Endothelial cell (in vitro differentiated cells): ENCODE results near the gene TMEM191B. TPM values are rescaled to one million over a fixed set of nuclear protein-coding genes. Genes with fewer than 3 reads are reported as not detected.
"Not testable (repeated sequence)": the region's sequence is repeated elsewhere in the genome, so short reads cannot be mapped to it uniquely, and the experiment has no call there.

ENCODE experiments used
- DNase-seq: peaks from one replicate; pipeline ENCODE4 v3.0.0; 2021; ENCODE audit warnings: low spot score
- H3K27ac Mint-ChIP-seq: one replicate; pipeline ENCODE4 v1.8.0; 2021; ENCODE audit warnings: mixed read lengths, inconsistent platforms; ENCODE audit not compliant: unreplicated experiment
- H3K27me3 Mint-ChIP-seq: one replicate; pipeline ENCODE4 v1.8.0; 2021; ENCODE audit warnings: mild to moderate bottlenecking, moderate library complexity, mixed read lengths, inconsistent platforms; ENCODE audit not compliant: unreplicated experiment
- H3K36me3 Mint-ChIP-seq: one replicate; pipeline ENCODE4 v1.8.0; 2021; ENCODE audit warnings: mild to moderate bottlenecking, low read depth, mixed read lengths, inconsistent platforms; ENCODE audit not compliant: unreplicated experiment
- H3K4me1 Mint-ChIP-seq: one replicate; pipeline ENCODE4 v1.8.0; 2021; ENCODE audit warnings: mild to moderate bottlenecking, mixed read lengths, inconsistent platforms; ENCODE audit not compliant: unreplicated experiment
- H3K4me3 Mint-ChIP-seq: one replicate; pipeline ENCODE4 v1.8.0; 2021; ENCODE audit warnings: mild to moderate bottlenecking, mixed read lengths, inconsistent platforms; ENCODE audit not compliant: unreplicated experiment
- H3K9me3 Mint-ChIP-seq: one replicate; pipeline ENCODE4 v1.8.0; 2021; ENCODE audit warnings: mixed read lengths, inconsistent platforms; ENCODE audit not compliant: unreplicated experiment
- total RNA-seq: library from RNA; stranded (reverse); fragmentation: NEBNext Ultra II Directional; extraction: Animal tissue kit (Norgen Biotek cat#: 25700); gene quantifications from one replicate; pipeline ENCODE4 v1.2.1, GENCODE V29; 2021; ENCODE audit not compliant: unreplicated experiment

TMEM191B gene
- total RNA-seq, 1 donor from 2014 or later: 1.3 TPM

DNA sequence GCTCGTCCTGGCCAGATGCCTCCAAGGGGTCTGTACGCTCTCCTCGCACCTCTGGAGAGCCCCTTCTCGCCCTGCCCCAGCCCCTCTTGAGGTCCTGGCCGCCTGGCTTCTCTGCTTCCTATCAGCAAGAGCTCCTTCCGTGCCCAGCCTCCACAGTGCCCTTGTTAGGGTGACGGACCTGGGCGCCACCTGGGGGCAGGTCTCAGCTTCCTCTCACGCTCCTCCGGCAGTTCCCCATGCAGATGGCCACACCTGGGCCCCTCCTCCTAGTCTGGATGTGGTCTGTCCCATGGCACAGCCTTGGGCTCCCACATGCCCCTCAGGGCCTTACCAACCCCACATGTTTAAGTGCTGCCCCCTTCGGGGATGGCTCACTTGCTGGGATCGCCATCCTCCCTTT, 6.7 kb downstream of the TMEM191B start:
- DNase-seq, H3K9me3 Mint-ChIP-seq, H3K4me1 Mint-ChIP-seq, H3K27ac Mint-ChIP-seq, H3K36me3 Mint-ChIP-seq, H3K4me3 Mint-ChIP-seq, H3K27me3 Mint-ChIP-seq: not testable (repeated sequence)

DNA sequence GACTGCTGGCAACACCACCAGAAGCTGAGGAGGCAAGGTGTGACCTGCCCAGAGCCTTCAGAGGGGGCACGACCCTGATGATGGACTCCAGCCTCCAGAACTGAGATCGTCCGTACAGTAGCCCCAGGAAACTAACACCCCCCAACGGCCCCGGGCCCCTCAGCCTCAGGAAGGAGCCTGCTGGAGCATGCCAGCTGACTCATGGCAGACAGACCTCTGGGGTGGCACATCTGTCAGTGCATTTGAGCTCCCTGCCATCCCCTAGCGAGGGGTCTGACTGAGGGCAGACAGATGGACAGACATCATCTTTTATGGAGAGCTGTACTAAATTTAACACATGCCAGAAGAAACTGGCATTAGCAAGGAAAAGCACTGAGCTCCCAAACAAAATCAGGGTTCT, 12.4 kb downstream of the TMEM191B start:
- H3K9me3 Mint-ChIP-seq, DNase-seq, H3K27me3 Mint-ChIP-seq, H3K27ac Mint-ChIP-seq, H3K4me3 Mint-ChIP-seq, H3K36me3 Mint-ChIP-seq, H3K4me1 Mint-ChIP-seq: not testable (repeated sequence)

DNA sequence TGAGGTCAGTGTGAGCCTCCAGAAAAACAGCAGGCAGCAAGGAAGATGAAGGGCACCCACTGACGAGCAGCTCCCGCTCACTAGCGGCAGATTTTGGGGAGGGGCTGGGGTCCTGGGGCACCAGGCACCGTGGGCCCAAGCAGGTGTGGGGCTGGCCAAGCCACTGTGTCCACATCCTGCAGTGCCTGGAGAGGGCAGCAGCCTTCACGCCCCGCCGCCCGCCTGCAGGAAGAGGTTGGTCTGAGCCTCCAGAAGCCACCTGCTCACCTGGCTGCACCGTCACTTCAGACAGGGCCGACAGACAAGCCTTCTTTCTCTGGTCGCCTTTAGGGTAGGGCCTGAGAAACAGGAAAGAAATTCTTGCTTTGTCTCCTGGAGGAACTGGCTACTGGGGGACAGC, 15.8 kb downstream of the TMEM191B start:
- H3K4me3 Mint-ChIP-seq, DNase-seq, H3K36me3 Mint-ChIP-seq, H3K9me3 Mint-ChIP-seq, H3K27ac Mint-ChIP-seq, H3K27me3 Mint-ChIP-seq, H3K4me1 Mint-ChIP-seq: not testable (repeated sequence)

DNA sequence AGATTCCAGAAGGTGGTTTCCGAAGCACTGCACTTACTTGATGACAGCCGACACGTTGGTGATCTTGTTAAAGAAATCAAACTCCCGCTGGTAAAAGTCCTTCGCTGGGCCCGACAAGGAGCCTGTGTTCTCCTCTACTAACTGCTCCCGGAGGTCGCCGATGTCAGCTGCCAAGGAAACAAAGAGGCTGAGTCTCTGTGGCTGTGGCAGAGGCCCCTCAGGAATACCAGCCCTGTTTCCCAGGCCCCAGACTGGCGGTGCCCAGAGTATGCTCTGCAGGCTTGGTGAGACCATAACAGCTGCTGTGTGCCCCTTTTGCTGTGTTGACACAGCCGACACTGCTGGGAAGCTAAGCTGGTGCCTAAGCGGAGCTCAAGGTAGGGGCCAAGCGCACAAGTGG, 17.0 kb downstream of the TMEM191B start:
- H3K27me3 Mint-ChIP-seq, H3K4me3 Mint-ChIP-seq, DNase-seq, H3K4me1 Mint-ChIP-seq, H3K36me3 Mint-ChIP-seq, H3K27ac Mint-ChIP-seq, H3K9me3 Mint-ChIP-seq: not testable (repeated sequence)

DNA sequence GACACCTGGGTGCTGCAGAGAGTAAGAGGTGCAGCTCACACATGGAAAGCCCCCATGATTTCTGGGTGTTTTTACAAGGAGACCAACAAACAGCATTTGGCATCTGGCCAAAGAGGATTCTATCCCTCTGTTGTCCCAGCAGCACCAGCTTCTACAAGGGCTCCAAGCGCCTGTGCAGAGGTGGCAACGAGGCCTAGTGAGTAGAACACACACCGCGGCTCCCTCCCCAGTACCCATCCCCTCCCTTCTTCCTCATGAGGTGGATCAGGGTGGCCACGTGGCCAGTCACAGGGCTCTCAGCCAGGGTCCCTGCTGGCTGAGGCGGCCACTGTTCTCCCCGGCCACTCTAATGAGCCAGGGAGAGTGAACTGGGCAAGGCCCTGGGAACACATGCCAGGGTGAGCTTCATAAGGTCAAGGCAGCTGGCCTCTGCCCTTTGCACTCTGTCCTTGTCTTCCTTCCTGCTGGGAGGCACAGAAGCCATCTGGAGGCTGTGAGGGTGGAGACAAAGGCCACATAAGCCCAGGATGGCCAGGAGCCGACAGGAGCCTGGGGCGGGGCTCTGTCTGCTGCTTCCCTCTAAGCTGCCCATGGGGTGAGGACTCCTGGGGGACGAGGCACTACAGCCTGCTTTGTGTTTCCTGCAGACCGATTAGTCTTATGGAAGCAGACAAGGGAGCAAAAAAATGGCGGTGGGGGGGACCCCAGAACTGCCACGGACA, 22.0 kb downstream of the TMEM191B start:
- H3K9me3 Mint-ChIP-seq, H3K27ac Mint-ChIP-seq, DNase-seq, H3K4me3 Mint-ChIP-seq, H3K27me3 Mint-ChIP-seq, H3K4me1 Mint-ChIP-seq, H3K36me3 Mint-ChIP-seq: not testable (repeated sequence)

DNA sequence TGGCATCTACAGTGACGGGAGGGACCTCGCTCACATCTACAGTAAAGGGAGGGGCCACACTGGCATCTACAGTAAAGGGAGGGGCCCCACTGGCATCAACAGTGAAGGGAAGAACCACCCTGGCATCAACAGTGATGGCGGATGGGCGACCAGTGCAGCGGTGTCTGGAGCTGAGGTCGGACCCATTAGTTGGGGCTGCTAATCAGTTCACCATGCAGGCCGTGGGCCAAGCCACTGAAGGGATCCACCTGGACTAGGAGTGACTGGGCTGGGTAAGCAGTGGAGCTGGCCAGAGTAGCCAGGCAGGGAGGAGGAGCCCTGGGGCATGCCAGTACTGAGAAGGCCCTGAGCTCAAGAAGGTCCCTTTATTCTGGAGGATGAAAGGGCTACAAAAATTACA, 23.4 kb downstream of the TMEM191B start:
- H3K36me3 Mint-ChIP-seq, H3K4me1 Mint-ChIP-seq, H3K27ac Mint-ChIP-seq, H3K9me3 Mint-ChIP-seq, H3K4me3 Mint-ChIP-seq, DNase-seq, H3K27me3 Mint-ChIP-seq: not testable (repeated sequence)

DNA sequence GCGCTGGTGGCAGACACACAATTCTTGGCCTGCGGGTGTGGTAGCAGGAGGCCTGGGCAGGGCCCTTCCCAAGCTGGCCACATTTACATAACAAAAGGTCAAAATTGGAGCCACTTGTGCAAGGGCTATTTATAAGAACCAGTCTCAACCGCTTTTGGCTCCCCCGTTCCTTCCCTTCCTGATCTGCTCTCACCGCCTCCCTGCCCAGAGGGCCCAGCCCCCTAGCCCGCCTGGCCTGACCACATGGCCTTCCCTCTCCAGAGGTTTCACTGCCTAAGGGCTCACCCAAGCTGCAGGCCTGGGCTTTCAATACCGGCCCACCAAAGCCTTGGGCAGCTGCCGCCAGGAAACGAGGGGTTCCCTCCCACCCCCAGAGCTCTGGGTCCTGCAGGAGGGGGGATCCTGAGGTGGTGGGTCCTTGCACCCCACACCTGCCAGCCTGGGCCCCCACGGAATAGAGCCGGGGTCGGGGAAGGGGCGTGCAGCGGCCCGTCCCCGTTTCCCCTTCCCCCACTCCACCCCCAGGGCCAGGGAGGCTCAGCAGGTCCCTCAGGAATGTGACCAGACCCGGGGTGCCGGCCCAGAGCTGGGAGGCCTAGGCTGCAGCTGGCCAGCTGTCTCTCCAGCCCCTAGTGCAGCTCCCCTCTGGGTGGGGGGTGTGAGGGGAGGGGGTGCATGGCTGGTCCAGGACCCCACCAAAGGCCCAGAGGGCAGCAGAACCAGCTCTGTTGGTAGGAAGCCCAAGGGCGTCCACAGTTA, 25.4 kb downstream of the TMEM191B start:
- H3K27ac Mint-ChIP-seq, H3K27me3 Mint-ChIP-seq, DNase-seq, H3K9me3 Mint-ChIP-seq, H3K4me3 Mint-ChIP-seq, H3K4me1 Mint-ChIP-seq, H3K36me3 Mint-ChIP-seq: not testable (repeated sequence)

DNA sequence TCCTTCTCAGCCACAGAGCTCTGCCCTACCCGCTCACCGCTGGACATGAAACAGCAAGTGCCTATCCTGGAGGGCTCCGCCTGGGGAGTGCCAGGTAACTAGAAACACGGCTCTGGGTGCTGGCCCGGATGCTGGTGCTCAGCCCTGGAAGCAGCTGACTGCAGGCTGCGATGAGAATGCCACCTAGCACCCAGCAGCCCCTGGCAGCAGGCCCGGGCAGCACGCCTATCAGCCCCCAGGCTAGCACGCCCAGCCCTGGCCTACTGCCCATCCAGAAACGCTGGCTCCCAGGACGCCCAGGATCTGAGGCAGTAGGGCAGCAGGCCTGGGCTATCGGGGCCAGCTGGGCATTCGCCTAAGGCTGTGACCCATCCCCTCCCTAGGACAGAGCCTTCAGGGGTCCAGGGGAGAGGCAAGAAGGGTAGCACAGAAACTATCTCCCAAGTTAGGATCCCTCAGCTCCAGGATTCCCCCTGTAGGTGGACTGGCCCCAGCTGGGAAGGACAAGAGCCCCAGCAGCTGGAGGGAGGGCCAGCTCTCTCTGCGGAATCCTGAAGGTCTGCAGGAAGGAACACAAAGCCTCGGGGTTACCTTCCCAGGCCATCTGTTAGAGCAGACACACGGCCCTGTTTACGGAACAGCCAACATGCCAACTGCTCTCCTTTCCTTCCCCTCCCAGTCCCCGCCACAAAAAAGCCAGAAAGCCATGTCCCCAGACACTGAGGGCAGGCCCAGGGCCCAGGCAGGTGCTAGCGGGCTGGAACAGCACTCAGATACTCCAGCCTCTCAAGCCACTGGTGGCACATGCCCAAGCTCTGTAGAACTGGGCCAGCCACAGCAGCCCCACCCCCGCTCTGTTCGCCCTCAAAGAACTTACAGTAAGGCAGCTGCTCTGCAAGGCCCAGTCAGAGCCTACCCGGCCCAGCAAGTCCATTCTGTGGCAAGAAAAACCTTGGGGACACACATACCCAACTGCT, 27.0 kb downstream of the TMEM191B start:
- H3K4me3 Mint-ChIP-seq, H3K27ac Mint-ChIP-seq, H3K27me3 Mint-ChIP-seq, H3K4me1 Mint-ChIP-seq, H3K9me3 Mint-ChIP-seq, DNase-seq, H3K36me3 Mint-ChIP-seq: not testable (repeated sequence)

DNA sequence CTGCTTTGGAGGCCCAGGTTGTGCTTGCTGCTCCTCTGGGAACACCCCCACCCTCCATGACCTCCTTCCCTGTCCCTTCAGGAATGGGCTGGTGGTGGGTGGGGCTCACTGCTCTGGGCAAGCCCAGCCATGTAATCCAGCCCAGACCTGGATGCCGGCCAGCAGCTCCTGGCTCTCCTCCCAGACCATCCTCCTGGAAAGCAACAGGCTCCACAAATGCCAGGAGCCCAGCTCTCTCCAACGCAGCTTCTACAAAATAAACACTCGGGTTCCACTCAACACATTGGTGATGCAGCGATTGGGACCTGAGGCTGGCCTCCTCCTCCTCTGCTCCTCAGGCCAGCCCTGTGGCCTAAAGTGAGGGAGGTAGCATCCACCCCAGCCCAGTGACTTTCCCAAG, 30.9 kb downstream of the TMEM191B start:
- DNase-seq, H3K27ac Mint-ChIP-seq, H3K27me3 Mint-ChIP-seq, H3K4me3 Mint-ChIP-seq, H3K4me1 Mint-ChIP-seq, H3K36me3 Mint-ChIP-seq, H3K9me3 Mint-ChIP-seq: not testable (repeated sequence)

DNA sequence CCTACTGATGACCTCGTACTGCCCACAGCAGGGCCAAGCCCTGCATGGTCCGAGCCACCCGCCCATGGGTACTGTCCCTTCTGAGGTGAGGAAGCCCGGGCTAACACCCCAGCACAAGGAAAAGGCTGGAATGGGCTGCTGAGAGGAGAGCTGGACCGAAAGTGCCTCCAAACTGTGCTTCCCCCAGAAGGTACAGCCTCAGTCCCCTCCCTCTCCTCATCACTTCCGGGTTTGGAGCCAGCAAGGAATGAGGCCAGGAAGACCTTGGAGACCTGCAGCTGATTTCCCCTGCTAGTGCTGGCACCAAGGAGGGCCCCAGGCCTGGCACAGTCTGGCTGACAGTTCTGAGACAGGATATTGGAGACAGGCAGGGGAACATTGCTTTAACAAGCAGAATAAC, 31.3 kb downstream of the TMEM191B start:
- H3K4me3 Mint-ChIP-seq, H3K4me1 Mint-ChIP-seq, H3K27me3 Mint-ChIP-seq, H3K9me3 Mint-ChIP-seq, H3K36me3 Mint-ChIP-seq, DNase-seq, H3K27ac Mint-ChIP-seq: not testable (repeated sequence)

DNA sequence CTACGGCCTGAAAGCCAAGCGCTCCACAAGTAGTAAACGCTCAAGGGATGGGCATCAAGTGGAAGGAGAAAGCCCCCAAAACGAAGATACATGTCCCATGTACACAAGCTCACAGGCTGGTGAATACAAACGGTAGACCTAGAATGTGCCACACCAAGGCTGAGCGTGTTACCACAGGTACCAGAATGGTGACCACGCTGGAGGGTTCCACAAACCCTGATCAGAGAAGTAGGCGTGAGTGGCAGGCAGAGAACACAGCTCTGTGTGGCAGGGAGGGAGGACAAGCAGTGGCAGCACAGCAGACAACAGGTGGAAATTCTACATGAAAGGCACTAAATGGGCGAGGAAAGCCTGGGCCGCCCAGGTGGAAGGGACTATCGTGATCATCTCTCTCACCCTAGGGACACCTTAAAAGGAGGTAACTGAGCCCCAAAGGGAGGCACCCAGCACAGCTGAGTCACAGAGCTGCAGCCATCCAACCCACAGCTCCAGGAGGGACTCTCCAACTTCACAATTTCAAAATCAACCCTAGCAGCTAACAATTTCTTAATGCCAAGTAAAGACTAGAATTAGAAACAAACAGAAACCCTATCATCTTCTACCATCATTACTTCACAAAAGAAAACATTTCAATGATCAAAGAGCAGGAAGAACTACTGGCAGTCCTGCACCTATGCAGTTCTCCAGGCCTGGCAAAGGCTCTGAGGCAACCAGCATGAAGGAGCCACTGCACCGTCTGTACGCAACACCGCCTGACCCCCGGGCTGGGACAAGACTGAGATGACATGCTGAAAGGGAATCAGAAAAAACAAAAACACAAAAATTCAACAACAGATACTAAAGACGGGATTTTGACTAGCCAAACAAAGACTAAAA, 32.7 kb downstream of the TMEM191B start:
- H3K9me3 Mint-ChIP-seq, H3K27ac Mint-ChIP-seq, H3K36me3 Mint-ChIP-seq, H3K27me3 Mint-ChIP-seq, H3K4me1 Mint-ChIP-seq, DNase-seq, H3K4me3 Mint-ChIP-seq: not testable (repeated sequence)
